ENCODE data around the gene RABL2A.
"Not testable (repeated sequence)": the region's sequence is repeated elsewhere in the genome, so short reads cannot be mapped to it uniquely, and the experiment has no call there.

DNA sequence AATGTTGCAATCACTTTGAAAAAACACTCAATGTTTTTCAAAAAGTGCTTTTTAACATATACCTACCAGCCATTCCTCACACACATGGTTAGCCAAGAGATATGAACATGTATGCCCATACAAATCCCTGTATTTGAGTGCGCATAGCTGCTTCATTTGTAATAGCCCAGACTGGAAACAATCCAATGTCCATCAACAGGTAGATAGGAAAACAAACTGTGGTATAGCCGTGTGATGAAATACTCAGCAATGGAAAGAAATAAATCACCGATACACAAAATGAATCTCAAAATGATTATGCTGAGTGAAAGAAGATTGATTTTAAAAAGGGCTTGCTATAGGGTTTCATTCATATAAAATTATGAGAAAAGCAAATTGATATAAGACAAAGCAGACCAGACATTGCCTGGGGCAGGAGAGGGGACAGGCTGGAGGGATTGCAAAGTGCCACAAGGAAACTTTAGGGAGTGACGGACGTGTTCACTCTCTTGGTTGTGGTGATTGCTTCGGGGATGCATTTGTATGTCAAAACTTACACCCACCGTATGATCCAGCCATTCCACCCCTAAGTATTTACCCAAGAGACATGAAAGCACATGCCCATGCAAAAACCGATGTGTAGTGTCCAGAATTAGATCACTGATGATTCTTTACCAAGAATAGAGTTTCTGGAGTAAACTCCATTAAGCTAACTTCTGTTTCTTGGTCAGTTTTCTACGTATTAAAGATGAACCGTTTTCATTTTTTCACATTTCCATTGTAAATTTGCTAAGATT, 36.4 kb downstream of the RABL2A start:
- not testable (repeated sequence) for TF ChIP-seq CTCF (IDR thresholded peaks at IDR 0.05); POLR2A (IDR thresholded peaks at IDR 0.05); POLR2AphosphoS5 (IDR thresholded peaks at IDR 0.05; ENCODE audit: insufficient read depth in 1 of 2, low read depth in 1 of 2)

All from vagina (tissue), 2 donors.